ENCODE data around the gene RPS6KA5. TPM values are rescaled to one million over a fixed set of nuclear protein-coding genes. Genes with fewer than 3 reads are reported as not detected.
"Not testable (repeated sequence)": the region's sequence is repeated elsewhere in the genome, so short reads cannot be mapped to it uniquely, and the experiment has no call there.

Gene RPS6KA5
- total RNA-seq, 1 experiment from 2014 or later, result 1.9 TPM

DNA sequence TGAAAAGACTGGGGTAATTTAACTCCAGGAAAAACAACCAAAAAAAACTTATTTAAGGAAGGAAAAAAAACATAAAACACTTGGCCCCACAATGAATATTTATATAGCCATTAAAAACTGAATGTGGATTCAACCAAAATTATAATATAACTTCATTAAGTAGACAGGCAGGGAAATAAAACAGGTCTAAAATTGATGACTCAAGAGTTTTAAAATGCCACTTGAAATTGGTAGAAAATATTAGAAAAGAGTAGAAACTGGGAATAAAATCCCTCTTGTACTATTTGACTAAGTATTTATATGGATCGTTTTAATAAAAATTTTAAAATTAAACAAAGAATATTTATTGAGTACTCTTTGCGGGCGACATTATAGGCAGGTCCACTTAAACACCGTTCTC lies 28.8 kb downstream of the RPS6KA5 start:
- no peak overlapping the region for H3K4me3 ChIP-seq
- no peaks in the 10 kb centered on the region for H3K9me3 ChIP-seq (replicated peaks)
- H3K27ac ChIP-seq, result no peak overlapping the region
- H3K4me1 ChIP-seq (replicated peaks), result no peaks in the 10 kb centered on the region
- no peaks in the 10 kb centered on the region for H3K36me3 ChIP-seq
- DNase-seq (ENCODE audit: low read depth in 1 of 2, low spot score in 2 of 2), result no peak
- no peaks in the 10 kb centered on the region for H3K27me3 ChIP-seq (replicated peaks)

DNA sequence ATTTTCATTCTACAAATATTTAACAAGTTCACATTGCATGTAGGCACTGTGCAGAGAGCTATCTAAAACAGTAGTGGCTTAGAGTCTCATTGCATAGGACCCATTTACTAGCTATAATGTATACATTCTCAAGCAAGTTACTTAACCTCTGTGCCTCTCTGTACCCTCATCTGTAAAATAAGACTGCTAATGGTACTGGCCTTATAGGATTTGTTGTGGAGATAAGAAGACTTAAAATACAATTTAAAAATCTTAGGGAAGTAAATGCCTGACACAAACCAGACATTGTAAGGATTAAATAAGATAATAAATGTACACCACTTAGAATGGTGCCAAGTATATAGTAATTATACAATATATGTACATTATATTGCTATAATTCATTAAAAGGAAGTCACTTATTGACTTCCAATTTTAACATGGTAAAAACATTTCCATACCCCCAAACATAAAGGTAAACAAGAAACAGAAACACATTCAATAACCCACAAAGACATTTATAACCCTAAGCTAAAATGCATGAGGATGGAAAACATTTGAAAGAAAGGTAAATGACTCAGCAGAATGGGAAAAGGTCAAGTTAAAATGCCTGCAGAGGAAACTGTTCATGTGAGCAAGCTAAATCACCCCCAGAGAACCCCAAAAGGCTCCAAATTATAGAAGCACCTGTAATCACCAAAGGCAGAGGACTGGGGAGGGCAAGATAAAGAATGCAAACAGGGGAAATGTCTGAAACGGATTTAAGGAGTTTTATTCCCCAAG lies 30.8 kb downstream of the RPS6KA5 start:
- no peaks in the 10 kb centered on the region for H3K27me3 ChIP-seq (replicated peaks)
- H3K27ac ChIP-seq, result no peak overlapping the region
- no peaks in the 10 kb centered on the region for H3K36me3 ChIP-seq
- no peak for DNase-seq (ENCODE audit: low read depth in 1 of 2, low spot score in 2 of 2)
- no peaks in the 10 kb centered on the region for H3K4me1 ChIP-seq (replicated peaks)
- no peak overlapping the region for H3K4me3 ChIP-seq
- no peaks in the 10 kb centered on the region for H3K9me3 ChIP-seq (replicated peaks)

DNA sequence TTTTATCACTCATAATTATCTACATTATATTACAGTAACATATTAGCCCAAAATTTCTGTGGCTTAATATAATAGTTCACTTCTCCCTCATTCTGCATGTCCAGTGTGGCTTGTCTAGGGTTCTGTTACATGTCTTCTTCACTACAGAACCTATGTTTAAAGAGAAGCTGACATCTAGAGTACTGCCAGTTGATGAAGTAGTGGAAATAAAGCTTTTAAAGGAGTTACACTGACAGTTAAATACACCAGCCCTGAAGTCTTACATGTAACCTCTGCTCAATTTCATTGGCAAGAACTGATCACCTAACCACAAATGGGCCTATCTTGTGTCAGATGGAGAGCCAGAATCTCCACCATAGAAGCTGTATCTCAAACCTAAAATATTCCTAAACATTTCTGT lies 32.9 kb downstream of the RPS6KA5 start:
- H3K27me3 ChIP-seq (replicated peaks), result no peaks in the 10 kb centered on the region
- DNase-seq (ENCODE audit: low read depth in 1 of 2, low spot score in 2 of 2), result no peak
- H3K4me3 ChIP-seq, result no peak overlapping the region
- no peaks in the 10 kb centered on the region for H3K9me3 ChIP-seq (replicated peaks)
- H3K4me1 ChIP-seq (replicated peaks), result no peaks in the 10 kb centered on the region
- no peaks in the 10 kb centered on the region for H3K36me3 ChIP-seq
- H3K27ac ChIP-seq, result no peak overlapping the region

DNA sequence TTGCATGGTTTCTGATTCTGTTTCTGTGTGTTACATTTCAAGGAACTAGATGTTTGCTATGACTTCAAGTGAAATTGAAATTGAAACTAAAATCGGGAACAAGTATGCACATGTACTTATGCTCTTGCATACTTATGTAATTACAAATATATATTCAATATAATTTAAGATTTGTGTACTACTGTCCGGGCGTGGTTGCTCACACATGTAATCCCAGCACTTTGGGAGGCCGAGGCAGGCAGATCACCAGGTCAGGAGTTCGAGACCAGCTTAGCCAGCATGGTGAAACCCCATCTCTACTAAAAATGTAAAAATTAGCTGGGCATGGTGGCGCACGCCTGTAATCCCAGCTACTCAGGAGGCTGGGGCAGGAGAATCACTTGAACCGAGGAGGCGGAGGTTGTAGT lies 37.8 kb downstream of the RPS6KA5 start:
- H3K27ac ChIP-seq; H3K9me3 ChIP-seq (replicated peaks); H3K36me3 ChIP-seq; H3K4me1 ChIP-seq (replicated peaks); H3K4me3 ChIP-seq; DNase-seq (ENCODE audit: low read depth in 1 of 2, low spot score in 2 of 2); H3K27me3 ChIP-seq (replicated peaks): not testable (repeated sequence)

DNA sequence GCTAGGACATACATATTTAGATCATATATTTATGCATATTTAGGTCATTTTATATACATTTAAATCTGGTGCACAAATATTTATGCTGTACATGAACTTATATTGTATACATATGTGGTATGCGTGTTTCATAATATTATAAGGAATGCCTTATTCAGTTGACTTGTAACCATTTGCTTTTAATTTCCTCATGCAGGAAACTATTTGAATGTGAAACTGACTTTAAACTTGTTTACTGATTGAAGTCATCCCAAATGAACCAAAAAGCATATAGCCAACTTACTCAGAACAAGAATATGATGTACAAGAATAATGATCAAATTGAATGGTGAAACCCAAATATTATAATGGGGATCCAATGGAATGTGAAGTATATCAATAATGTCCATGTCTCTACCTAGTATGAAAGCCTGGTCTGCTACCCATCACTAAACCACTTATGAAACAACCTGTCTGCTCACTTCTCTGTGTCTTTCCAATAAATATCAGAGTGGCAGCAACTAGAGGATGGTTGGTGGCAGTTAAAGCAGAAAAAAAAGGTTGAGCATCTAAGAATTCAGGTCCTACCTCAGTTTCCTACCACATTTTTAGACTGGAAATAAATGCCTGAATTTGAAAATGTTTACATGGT lies 38.3 kb downstream of the RPS6KA5 start:
- no peak for DNase-seq (ENCODE audit: low read depth in 1 of 2, low spot score in 2 of 2)

DNA sequence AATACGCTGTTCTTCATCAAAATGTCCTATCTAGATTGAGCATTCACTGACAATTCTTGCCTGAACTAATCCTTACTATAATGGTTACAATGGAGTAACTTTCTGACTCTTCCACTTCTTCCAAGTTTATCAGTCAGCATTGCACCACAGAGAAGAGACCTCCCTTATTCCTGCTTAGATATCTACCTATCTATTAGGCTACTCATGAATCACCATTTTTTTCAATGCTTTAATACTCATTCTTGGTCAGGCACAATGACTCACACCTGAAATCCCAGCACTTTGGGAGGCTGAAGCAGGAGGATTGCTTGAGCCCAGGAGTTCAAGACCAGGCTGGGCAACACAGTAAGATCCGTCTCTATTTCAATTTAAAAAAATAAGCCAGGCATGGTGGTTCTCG lies 39.3 kb downstream of the RPS6KA5 start:
- DNase-seq (ENCODE audit: low read depth in 1 of 2, low spot score in 2 of 2), result no peak
- Histone ChIP-seq H3K27me3 (replicated peaks) (no peaks in the 10 kb centered on the region), H3K27ac (no peak overlapping the region), H3K4me1 (replicated peaks) (no peaks in the 10 kb centered on the region), H3K4me3 (no peak overlapping the region), H3K36me3 (no peaks in the 10 kb centered on the region), H3K9me3 (replicated peaks) (no peaks in the 10 kb centered on the region)

More for the DNA sequence above, 38.3 kb downstream of the RPS6KA5 start:
- H3K4me1 ChIP-seq (replicated peaks), result no peaks in the 10 kb centered on the region
- no peak overlapping the region for H3K27ac ChIP-seq
- H3K9me3 ChIP-seq (replicated peaks), result no peaks in the 10 kb centered on the region
- H3K4me3 ChIP-seq, result no peak overlapping the region
- no peaks in the 10 kb centered on the region for H3K27me3 ChIP-seq (replicated peaks)
- H3K36me3 ChIP-seq, result no peaks in the 10 kb centered on the region

DNA sequence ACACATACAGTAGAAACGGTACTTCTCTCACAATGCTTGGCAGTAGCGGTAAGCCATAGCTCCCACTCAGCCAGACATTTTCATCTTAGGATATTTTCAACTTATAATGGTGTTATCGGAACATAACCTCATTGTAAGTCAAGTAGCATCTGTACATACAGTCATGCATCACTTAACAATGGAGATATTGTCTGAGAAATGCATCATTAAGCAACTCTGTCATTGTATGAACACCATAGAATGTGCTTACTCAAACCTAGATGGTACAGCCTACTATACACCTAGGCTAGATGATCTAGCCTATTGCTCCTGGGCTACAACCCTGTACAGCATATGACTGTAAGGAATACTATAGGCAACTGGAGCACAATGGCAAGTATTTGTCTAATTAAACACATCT lies 40.8 kb downstream of the RPS6KA5 start:
- Histone ChIP-seq H3K27me3 (replicated peaks) (no peaks in the 10 kb centered on the region), H3K4me3 (no peak overlapping the region), H3K36me3 (no peaks in the 10 kb centered on the region), H3K27ac (no peak overlapping the region), H3K4me1 (replicated peaks) (no peaks in the 10 kb centered on the region), H3K9me3 (replicated peaks) (no peaks in the 10 kb centered on the region)
- no peak for DNase-seq (ENCODE audit: low read depth in 1 of 2, low spot score in 2 of 2)

DNA sequence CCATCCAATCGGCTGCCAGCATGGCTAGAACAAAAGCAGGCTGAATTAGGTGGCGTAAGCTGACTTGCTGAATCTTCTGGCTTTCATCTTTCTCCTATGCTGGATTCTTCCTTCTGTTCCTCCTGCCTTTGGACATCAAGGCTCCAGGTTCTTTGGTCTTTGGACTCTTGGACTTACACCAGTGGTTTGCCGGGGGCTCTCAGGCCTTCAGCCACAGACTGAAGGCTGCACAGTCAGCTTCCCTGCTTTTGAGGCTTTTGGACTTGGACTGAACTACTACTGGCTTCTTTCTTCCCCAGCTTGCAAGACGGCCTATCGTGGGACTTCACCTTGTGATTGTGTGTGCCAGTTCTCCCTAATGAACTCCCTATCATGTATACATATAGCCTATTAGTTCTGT lies 42.0 kb downstream of the RPS6KA5 start:
- no peaks in the 10 kb centered on the region for H3K4me1 ChIP-seq (replicated peaks)
- no peaks in the 10 kb centered on the region for H3K27me3 ChIP-seq (replicated peaks)
- DNase-seq (ENCODE audit: low read depth in 1 of 2, low spot score in 2 of 2), result no peak
- H3K9me3 ChIP-seq (replicated peaks), result no peaks in the 10 kb centered on the region
- H3K4me3 ChIP-seq, result no peak overlapping the region
- no peaks in the 10 kb centered on the region for H3K36me3 ChIP-seq
- H3K27ac ChIP-seq, result no peak overlapping the region

DNA sequence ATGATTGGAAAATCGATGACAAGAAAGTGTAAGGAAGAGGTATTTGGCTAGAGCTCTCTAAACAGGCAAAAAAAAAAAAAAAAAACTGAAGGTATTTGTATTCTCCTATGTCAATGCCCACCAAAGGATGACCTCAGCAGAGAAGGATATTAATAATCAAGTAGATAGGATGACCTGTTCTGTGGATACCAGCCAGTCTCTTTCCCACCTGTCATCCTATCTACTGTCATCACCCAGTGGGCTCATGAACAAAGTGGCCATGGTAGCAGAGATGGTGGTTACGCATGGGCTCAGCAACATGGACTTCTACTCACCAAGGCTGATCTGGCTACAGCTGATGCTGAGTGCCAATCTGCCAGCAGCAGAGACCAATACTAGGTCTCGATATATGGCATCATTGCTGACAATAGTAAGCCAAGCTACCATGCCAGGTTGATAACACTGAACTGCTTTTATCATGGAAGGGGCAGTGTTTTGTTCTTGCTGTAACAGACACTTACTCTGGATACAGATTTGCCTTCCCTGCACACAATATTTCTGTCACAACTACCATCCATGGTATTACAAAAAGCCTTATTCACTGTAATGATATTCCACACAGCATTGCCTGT lies 43.5 kb downstream of the RPS6KA5 start:
- no peak for DNase-seq (ENCODE audit: low read depth in 1 of 2, low spot score in 2 of 2)
- no peaks in the 10 kb centered on the region for H3K27me3 ChIP-seq (replicated peaks)

DNA sequence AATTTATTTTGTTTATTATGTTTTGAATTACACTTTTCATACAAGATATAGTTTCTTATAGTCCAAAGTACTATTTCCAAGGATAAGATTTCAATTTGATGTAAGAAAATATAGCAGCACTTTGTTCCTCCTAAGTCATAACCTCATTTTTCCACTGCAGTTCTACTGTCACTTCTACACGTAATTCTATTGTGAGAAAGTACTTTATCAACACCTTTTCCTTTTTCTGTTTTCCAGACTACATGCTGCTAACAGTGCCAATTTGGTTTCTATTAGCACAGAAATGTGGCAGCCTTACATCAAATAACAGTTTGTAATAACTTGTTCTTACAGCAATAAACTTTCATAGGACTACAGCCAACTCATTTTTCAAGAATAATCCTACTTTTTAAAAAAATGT lies 45.0 kb downstream of the RPS6KA5 start:
- no peaks in the 10 kb centered on the region for H3K36me3 ChIP-seq
- H3K9me3 ChIP-seq (replicated peaks), result no peaks in the 10 kb centered on the region
- H3K4me1 ChIP-seq (replicated peaks), result no peaks in the 10 kb centered on the region
- DNase-seq (ENCODE audit: low read depth in 1 of 2, low spot score in 2 of 2), result no peak
- no peaks in the 10 kb centered on the region for H3K27me3 ChIP-seq (replicated peaks)
- H3K27ac ChIP-seq, result no peak overlapping the region
- H3K4me3 ChIP-seq, result no peak overlapping the region

More for the DNA sequence above, 43.5 kb downstream of the RPS6KA5 start:
- no peaks in the 10 kb centered on the region for H3K4me1 ChIP-seq (replicated peaks)
- H3K36me3 ChIP-seq, result no peaks in the 10 kb centered on the region
- no peak overlapping the region for H3K27ac ChIP-seq
- no peaks in the 10 kb centered on the region for H3K9me3 ChIP-seq (replicated peaks)
- no peak overlapping the region for H3K4me3 ChIP-seq

DNA sequence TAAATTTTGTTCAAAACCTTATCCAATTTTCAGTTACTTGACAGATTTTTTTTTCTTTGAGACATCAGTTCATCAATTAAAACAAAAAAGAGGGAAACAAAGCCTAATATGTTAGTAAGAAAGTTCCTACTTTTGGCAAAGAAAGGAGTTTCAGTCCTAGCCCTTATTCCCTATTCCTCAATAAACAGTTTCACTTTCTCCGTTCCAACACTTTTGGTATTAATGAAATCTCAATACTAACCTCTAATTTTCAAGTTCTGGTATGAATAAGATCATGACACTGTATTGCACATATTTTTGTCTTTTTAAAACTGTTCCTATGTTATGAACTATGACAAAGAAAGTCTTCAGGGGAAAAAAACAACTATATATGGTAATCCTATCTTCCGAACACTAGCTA lies 48.4 kb downstream of the RPS6KA5 start:
- no peak for DNase-seq (ENCODE audit: low read depth in 1 of 2, low spot score in 2 of 2)
- Histone ChIP-seq H3K4me3 (no peak overlapping the region), H3K27ac (no peak overlapping the region), H3K27me3 (replicated peaks) (no peaks in the 10 kb centered on the region), H3K9me3 (replicated peaks) (no peaks in the 10 kb centered on the region), H3K36me3 (no peaks in the 10 kb centered on the region), H3K4me1 (replicated peaks) (no peaks in the 10 kb centered on the region)

DNA sequence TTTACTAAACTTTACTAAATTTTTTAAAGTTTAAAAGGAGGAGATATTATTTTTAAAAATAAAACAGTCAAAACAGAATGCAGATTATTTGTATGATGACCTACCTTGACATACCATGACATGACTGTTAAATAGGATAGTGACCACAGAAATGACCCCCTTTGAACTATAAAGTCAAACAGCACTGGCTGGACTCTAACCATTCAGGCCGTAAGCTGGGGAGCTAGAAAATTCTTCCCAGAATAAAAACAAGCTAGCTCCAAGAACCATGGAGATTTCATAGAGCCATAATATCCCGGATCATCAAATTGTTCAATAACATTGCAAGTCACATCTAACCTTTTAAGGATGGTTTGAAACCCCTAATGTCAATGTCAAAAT lies 50.3 kb downstream of the RPS6KA5 start:
- no peak overlapping the region for H3K27ac ChIP-seq
- no peak overlapping the region for H3K4me3 ChIP-seq
- no peak for DNase-seq (ENCODE audit: low read depth in 1 of 2, low spot score in 2 of 2)

DNA sequence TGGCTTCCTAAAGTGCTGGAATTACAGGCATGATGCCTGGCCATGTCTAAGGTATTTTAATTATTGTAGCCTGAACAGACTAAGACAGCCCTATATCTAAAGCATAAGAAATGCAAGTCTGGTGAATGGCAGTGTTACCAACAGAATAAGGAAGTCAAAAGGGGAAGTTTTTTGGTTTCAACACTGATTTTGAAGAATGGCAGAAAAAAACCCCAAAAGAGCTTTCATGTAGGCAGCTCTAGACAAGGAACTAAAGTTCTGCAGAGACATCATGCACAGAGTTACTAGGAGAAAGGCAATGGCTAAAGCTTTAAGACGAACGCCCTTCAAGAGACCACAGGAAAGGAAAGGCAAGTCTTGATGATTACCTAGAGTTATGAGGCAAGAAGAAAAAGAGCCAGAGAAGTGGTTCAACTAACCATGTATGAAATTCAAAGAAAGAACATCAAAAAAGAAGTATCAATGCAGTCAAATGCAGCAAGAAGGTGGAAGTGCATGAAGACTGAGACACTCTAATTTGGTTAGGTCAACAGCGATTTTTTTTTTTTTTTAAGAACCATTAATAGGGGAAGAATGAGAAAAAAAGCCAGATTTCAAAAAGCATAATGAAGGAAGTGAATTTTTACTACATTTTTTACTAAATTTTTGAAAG lies 50.8 kb downstream of the RPS6KA5 start:
- DNase-seq (ENCODE audit: low read depth in 1 of 2, low spot score in 2 of 2), result no peak
- no peaks in the 10 kb centered on the region for H3K4me1 ChIP-seq (replicated peaks)
- no peaks in the 10 kb centered on the region for H3K27me3 ChIP-seq (replicated peaks)
- no peaks in the 10 kb centered on the region for H3K9me3 ChIP-seq (replicated peaks)
- no peak overlapping the region for H3K4me3 ChIP-seq
- no peak overlapping the region for H3K27ac ChIP-seq
- H3K36me3 ChIP-seq, result no peaks in the 10 kb centered on the region

More for the DNA sequence above, 50.3 kb downstream of the RPS6KA5 start:
- H3K9me3 ChIP-seq (replicated peaks), result no peaks in the 10 kb centered on the region
- no peaks in the 10 kb centered on the region for H3K27me3 ChIP-seq (replicated peaks)
- no peaks in the 10 kb centered on the region for H3K4me1 ChIP-seq (replicated peaks)
- H3K36me3 ChIP-seq, result no peaks in the 10 kb centered on the region

Measured in SJSA1 (cell line).